ENCODE data around the gene PRELID2. TPM values are rescaled to one million over a fixed set of nuclear protein-coding genes. Genes with fewer than 3 reads are reported as not detected.

Gene PRELID2
- polyA plus RNA-seq, 1 of the 3 experiments (the other 2 are of a cell fraction): 5.3 TPM

DNA sequence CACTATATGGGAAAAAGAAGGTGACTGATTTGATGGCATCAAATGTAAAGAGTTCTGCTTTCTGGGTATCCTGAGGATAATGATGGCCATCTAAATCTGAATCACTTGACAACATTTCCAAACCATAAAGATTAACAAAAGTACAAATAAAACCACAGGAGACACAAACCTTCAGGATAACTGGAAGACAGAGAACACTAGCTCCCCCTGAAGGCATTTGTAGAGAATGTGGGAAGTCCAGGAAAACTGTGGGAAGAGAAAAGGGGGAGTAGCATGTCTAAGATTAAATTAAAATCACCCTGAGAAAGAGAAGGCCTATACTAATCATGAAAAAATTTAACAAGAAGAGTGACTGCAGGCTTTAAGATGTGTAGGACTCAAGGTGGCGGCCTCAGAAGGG lies 116.2 kb downstream of the PRELID2 start (continued):
- TF ChIP-seq CHD2 (IDR thresholded peaks at IDR 0.05; ENCODE audit: low read length, partially characterized antibody): no peak
- TF ChIP-seq SIN3A (IDR thresholded peaks at IDR 0.05; ENCODE audit: borderline replicate concordance, low read depth, low read length): no peak
- TF ChIP-seq EP300 (IDR thresholded peaks at IDR 0.05; ENCODE audit: borderline replicate concordance in 1 of 2, low read depth in 1 of 2, low read length in 1 of 2): no peak
- no peak for TF ChIP-seq USF1 (IDR thresholded peaks at IDR 0.05; ENCODE audit: borderline replicate concordance, low read depth)
- TF ChIP-seq RFX5 (IDR thresholded peaks at IDR 0.05; ENCODE audit: low read length): no peak
- TF ChIP-seq GABPA (IDR thresholded peaks at IDR 0.05; ENCODE audit: low read depth): no peak
- TF ChIP-seq POLR2AphosphoS5 (IDR thresholded peaks at IDR 0.05; ENCODE audit: low read depth, low read length): no peak
- no peak for TF ChIP-seq GATA2 (CRISPR knock-in tag; IDR thresholded peaks at IDR 0.05)
- TF ChIP-seq RAD21 (IDR thresholded peaks at IDR 0.05; ENCODE audit: low read length): peak; percentile 65
- TF ChIP-seq, protein P1, sequence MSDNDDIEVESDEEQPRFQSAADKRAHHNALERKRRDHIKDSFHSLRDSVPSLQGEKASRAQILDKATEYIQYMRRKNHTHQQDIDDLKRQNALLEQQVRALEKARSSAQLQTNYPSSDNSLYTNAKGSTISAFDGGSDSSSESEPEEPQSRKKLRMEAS (IDR thresholded peaks at IDR 0.05; ENCODE audit: low read depth): no peak

GRCh38 chr5:145715412-145715811 lies 119.7 kb downstream of the PRELID2 start:
- no peaks in the 10 kb centered on the region for H3K9me2 ChIP-seq
- no peak overlapping the region for H3K9ac ChIP-seq
- H3K9me3 ChIP-seq: no peaks in the 10 kb centered on the region
- H3K4me2 ChIP-seq: no peak overlapping the region
- no peaks in the 10 kb centered on the region for H3K4me1 ChIP-seq (ENCODE audit: control insufficient read depth in 1 of 2, insufficient read depth in 2 of 2, low read depth in 1 of 2, low read length in 1 of 2)
- CTCF ChIA-PET: no interaction called here
- no peaks in the 10 kb centered on the region for H3K79me2 ChIP-seq (ENCODE audit: insufficient read depth)
- no peak for DNase-seq
- TF ChIP-seq RFX5 (IDR thresholded peaks at IDR 0.05; ENCODE audit: low read length) (no peak), RXRA (IDR thresholded peaks at IDR 0.05; ENCODE audit: borderline replicate concordance, low read depth) (no peak), USF1 (IDR thresholded peaks at IDR 0.05; ENCODE audit: borderline replicate concordance, low read depth) (no peak), TEAD4 (IDR thresholded peaks at IDR 0.05; ENCODE audit: borderline replicate concordance, insufficient read depth) (no peak), CTCF (IDR thresholded peaks at IDR 0.05) (no peak), USF2 (IDR thresholded peaks at IDR 0.05; ENCODE audit: borderline replicate concordance, low read depth, low read length) (no peak), POLR2AphosphoS5 (IDR thresholded peaks at IDR 0.05; ENCODE audit: low read depth, low read length) (no peak)
- TF ChIP-seq, protein P2, sequence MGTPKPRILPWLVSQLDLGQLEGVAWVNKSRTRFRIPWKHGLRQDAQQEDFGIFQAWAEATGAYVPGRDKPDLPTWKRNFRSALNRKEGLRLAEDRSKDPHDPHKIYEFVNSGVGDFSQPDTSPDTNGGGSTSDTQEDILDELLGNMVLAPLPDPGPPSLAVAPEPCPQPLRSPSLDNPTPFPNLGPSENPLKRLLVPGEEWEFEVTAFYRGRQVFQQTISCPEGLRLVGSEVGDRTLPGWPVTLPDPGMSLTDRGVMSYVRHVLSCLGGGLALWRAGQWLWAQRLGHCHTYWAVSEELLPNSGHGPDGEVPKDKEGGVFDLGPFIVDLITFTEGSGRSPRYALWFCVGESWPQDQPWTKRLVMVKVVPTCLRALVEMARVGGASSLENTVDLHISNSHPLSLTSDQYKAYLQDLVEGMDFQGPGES (IDR thresholded peaks at IDR 0.05; ENCODE audit: low read depth, low read length): no peak
- WGBS (ENCODE audit: low lambda C conversion rate): 91% methylated on average over 1 of the region's 1 CpG
- no peak overlapping the region for H3K4me3 ChIP-seq (ENCODE audit: low read depth in 2 of 2, low read length in 1 of 2)
- no peak overlapping the region for H2AFZ ChIP-seq (ENCODE audit: low read depth)
- POLR2A ChIA-PET: no interaction called here
- H3K36me3 ChIP-seq (replicated peaks in 1 of 2; ENCODE audit: control insufficient read depth in 1 of 2, insufficient read depth in 2 of 2, low read length in 1 of 2): no peaks in the 10 kb centered on the region
- no peaks in the 10 kb centered on the region for H3F3A ChIP-seq (replicated peaks; ENCODE audit: insufficient read depth)
- no peak overlapping the region for H3K27ac ChIP-seq (ENCODE audit: low read depth in 2 of 2, low read length in 1 of 2)
- no peaks in the 10 kb centered on the region for H4K20me1 ChIP-seq (ENCODE audit: insufficient read depth)
- no peaks in the 10 kb centered on the region for H3K27me3 ChIP-seq (ENCODE audit: insufficient read depth)

Measured in SK-N-SH (cell line).